B cell (primary cell): ENCODE measurements around the gene CDC42BPG. TPM values are rescaled to one million over a fixed set of nuclear protein-coding genes. Genes with fewer than 3 reads are reported as not detected.

Source experiments
- ATAC-seq: fragments of 200-7000 bp; cut with Tn5 transposase; one replicate; pipeline ENCODE4 v1.10.0; 2021; ENCODE audit warnings: low read depth, mild to moderate bottlenecking, moderate number of reproducible peaks, moderate library complexity
- CTCF ChIA-PET: fragments of 350-600 bp; sonication (Branson Sonifier 250); formaldehyde crosslinking; loops from one replicate; lab custom pipeline; 2021; ENCODE audit warnings: antibody characterized with exemption, inconsistent platforms; lab: Charles Lee
- POLR2A ChIA-PET: fragments of 350-600 bp; sonication (Branson Sonifier 250); formaldehyde crosslinking; loops from one replicate; lab custom pipeline; 2021; ENCODE audit warnings: antibody characterized with exemption; lab: Charles Lee
- DNase-seq: peaks from one replicate; pipeline ENCODE4 v3.0.0; 2013
- H2AFZ ChIP-seq: 2 replicates; pipeline ENCODE4 v1.6.1; 2012; ENCODE audit warnings: mild to moderate bottlenecking, low read depth, low read length; ENCODE audit not compliant: insufficient read depth, poor library complexity, severe bottlenecking
- H3K27ac ChIP-seq, 2 donors: 1 replicate in 1 of 2; 2 replicates in 1 of 2; pipeline ENCODE4 v1.5.1; 2012 to 2013; ENCODE audit warnings: low read length in 2 of 2, mild to moderate bottlenecking in 2 of 2, moderate library complexity in 1 of 2
- H3K27me3 ChIP-seq, 4 experiments: fragments of 200-600 bp in 1 of 4; sonication (generic) in 1 of 4; replicated peaks in 1 of 4; 1 replicate in 2 of 4; 2 replicates in 2 of 4; pipeline versions ENCODE4 v1.6.1 to v1.7.0; 2013 to 2016; ENCODE audit warnings: low read length in 3 of 4, mild to moderate bottlenecking in 2 of 4, mixed read lengths in 1 of 4, moderate library complexity in 1 of 4; ENCODE audit not compliant: insufficient read depth in 4 of 4, control insufficient read depth in 3 of 4; ENCODE audit errors: control extremely low read depth in 1 of 4
- H3K36me3 ChIP-seq, 2 experiments: replicated peaks in 1 of 2; 1 replicate in 1 of 2; 2 replicates in 1 of 2; pipeline versions ENCODE4 v1.6.1 to v1.7.1; 2013; ENCODE audit warnings: low read length in 1 of 2; ENCODE audit not compliant: insufficient read depth in 2 of 2, control insufficient read depth in 1 of 2; ENCODE audit errors: control extremely low read depth in 1 of 2, extremely low read depth in 1 of 2
- H3K4me1 ChIP-seq, 2 donors: fragments of 200-600 bp in 1 of 2; sonication (generic) in 1 of 2; 1 replicate in 1 of 2; 2 replicates in 1 of 2; pipeline versions ENCODE4 v1.5.1 to v1.6.1; 2013 to 2017; ENCODE audit warnings: low read length in 2 of 2; ENCODE audit not compliant: control insufficient read depth in 2 of 2, insufficient read depth in 2 of 2
- H3K4me2 ChIP-seq: replicated peaks from 2 replicates; pipeline ENCODE3; 2012; ENCODE audit warnings: mild to moderate bottlenecking, low read depth, low read length; ENCODE audit not compliant: poor library complexity, severe bottlenecking
- H3K4me3 ChIP-seq, 5 experiments: fragments of 200-600 bp in 1 of 5; sonication (generic) in 1 of 5; 1 replicate in 3 of 5; 2 replicates in 2 of 5; pipeline versions ENCODE4 v1.5.1 to v1.7.0; 2011 to 2016; ENCODE audit warnings: low read length in 4 of 5, mild to moderate bottlenecking in 4 of 5, low read depth in 2 of 5, control low read depth in 1 of 5, moderate library complexity in 1 of 5; ENCODE audit not compliant: insufficient read depth in 1 of 5; ENCODE audit errors: control extremely low read depth in 1 of 5, extremely low read depth in 1 of 5
- H3K79me2 ChIP-seq: fragments of 200-600 bp; sonication (generic); one replicate; pipeline ENCODE4 v1.6.0; 2016; ENCODE audit warnings: low read length; ENCODE audit not compliant: control insufficient read depth, insufficient read depth
- H3K9ac ChIP-seq: fragments of 200-600 bp; sonication (generic); 2 replicates; pipeline ENCODE4 v1.6.1; 2017; ENCODE audit warnings: mild to moderate bottlenecking, low read length, moderate library complexity
- H3K9me3 ChIP-seq, 3 donors: one replicate each; pipeline versions ENCODE4 v1.6.1 to v1.7.1; 2013; ENCODE audit warnings: low read length in 2 of 3; ENCODE audit not compliant: control insufficient read depth in 2 of 3, insufficient read depth in 1 of 3; ENCODE audit errors: control extremely low read depth in 1 of 3
- H4K20me1 ChIP-seq: 2 replicates; pipeline ENCODE4 v1.6.0; 2012; ENCODE audit warnings: mild to moderate bottlenecking, low read length; ENCODE audit not compliant: insufficient read depth, control insufficient read depth, poor library complexity, severe bottlenecking
- H3K27ac Mint-ChIP-seq: one replicate; pipeline ENCODE4 v1.8.0; 2021; ENCODE audit warnings: mixed read lengths
- H3K27me3 Mint-ChIP-seq: one replicate; pipeline ENCODE4 v1.8.0; 2021; ENCODE audit warnings: mixed read lengths
- H3K4me1 Mint-ChIP-seq: one replicate; pipeline ENCODE4 v1.8.0; 2021; ENCODE audit warnings: mixed read lengths
- H3K4me3 Mint-ChIP-seq: one replicate; pipeline ENCODE4 v1.8.0; 2021; ENCODE audit warnings: mixed read lengths
- H3K9me3 Mint-ChIP-seq: one replicate; pipeline ENCODE4 v1.8.0; 2022; ENCODE audit warnings: mixed read lengths; ENCODE audit not compliant: insufficient read depth
- CTCF ChIP-seq: fragments of 200-600 bp; IDR thresholded peaks from one replicate; pipeline ENCODE4 v1.8.0; 2022; ENCODE audit warnings: antibody characterized with exemption, mild to moderate bottlenecking
- EZH2 ChIP-seq: IDR thresholded peaks from 2 replicates; pipeline ENCODE4 v1.6.1; 2012; ENCODE audit warnings: borderline replicate concordance, low read depth, mild to moderate bottlenecking, moderate library complexity, low read length; ENCODE audit not compliant: insufficient read depth, poor library complexity, severe bottlenecking
- WGBS: methylation state at CpG from one replicate; pipeline ENCODE4 v1.1.5; 2013; ENCODE audit warnings: missing lambda C conversion rate; ENCODE audit not compliant: insufficient coverage; 5-methylcytosine and 5-hydroxymethylcytosine counted together
- intact Hi-C: fragments of 100-400 bp; cut with micrococcal nuclease; formaldehyde crosslinking; loops from one replicate; pipeline ENCODE4 v1.10.0; 2022
- polyA plus RNA-seq: library from polyadenylated mRNA; depleted of rRNA; stranded (reverse); fragments of >200 nt; gene quantifications from 2 replicates; pipeline ENCODE4 v1.2.3, GENCODE V29; 2012
- total RNA-seq, 2 donors: library from RNA; stranded (reverse); fragments of 120-200 nt in 1 of 2; gene quantifications; 1 replicate in 1 of 2; 2 replicates in 1 of 2; pipeline versions ENCODE4 v1.2.3 to v1.2.4, GENCODE V29; 2013 to 2022

Gene CDC42BPG
- total and polyA plus RNA-seq, 2 donors (not counting 1 experiment from before 2014, with no cell fraction given): 3.7 to 8.7 TPM

- TF ChIP-seq EZH2 (no peak), CTCF (no peak)
- DNase-seq: peak; percentile 38
Observed at GRCh38 chr11:64856382-64857227, 12.2 kb upstream of the CDC42BPG start.

More at GRCh38 chr11:64856382-64857227, 12.2 kb upstream of the CDC42BPG start:
- Histone ChIP-seq H3K79me2 (peaks cover 86% of the 10 kb centered on the region), H4K20me1 (peaks cover 13% of the 10 kb centered on the region), H3K9ac (no peak overlapping the region), H3K27ac (peak overlapping the region; percentile 32 to 100), H3K4me3 (no peak overlapping the region), H3K36me3 (peaks cover 0 to 62% of the 10 kb centered on the region in 2 experiments), H2AFZ (no peak overlapping the region), H3K4me2 (peak overlapping the region; percentile 76), H3K27me3 (no peaks in the 10 kb centered on the region), H3K9me3 (peaks cover 0 to 4% (median 0%) of the 10 kb centered on the region in 3 donors), H3K4me1 (peaks cover 98 to 100% of the 10 kb centered on the region in 2 donors)
- Mint-ChIP-seq H3K4me1 (peaks cover 86% of the 10 kb centered on the region), H3K27ac (peak overlapping the region; percentile 65), H3K4me3 (peak overlapping the region; percentile 45), H3K27me3 (no peaks in the 10 kb centered on the region), H3K9me3 (no peaks in the 10 kb centered on the region)
- intact Hi-C loops: no loop called here
- WGBS: 59% methylated on average over 18 of the region's 20 CpGs
- ATAC-seq: no peak
- ChIA-PET CTCF (interaction anchor here (1.5 to 29.2 kb wide), 4 partner anchors 6 to 57 kb away, joined by 3 to 1254 read pairs (median 343); partner anchors contain the start of genes CDC42BPG and EHD1), POLR2A (interaction anchor here (1.0 to 2.1 kb wide), 4 partner anchors 8 to 22 kb away, joined by 3 to 9 read pairs (median 4); partner anchors contain the start of gene EHD1)
